ENCODE results near the gene NFIA.

The NFIA gene

DNA sequence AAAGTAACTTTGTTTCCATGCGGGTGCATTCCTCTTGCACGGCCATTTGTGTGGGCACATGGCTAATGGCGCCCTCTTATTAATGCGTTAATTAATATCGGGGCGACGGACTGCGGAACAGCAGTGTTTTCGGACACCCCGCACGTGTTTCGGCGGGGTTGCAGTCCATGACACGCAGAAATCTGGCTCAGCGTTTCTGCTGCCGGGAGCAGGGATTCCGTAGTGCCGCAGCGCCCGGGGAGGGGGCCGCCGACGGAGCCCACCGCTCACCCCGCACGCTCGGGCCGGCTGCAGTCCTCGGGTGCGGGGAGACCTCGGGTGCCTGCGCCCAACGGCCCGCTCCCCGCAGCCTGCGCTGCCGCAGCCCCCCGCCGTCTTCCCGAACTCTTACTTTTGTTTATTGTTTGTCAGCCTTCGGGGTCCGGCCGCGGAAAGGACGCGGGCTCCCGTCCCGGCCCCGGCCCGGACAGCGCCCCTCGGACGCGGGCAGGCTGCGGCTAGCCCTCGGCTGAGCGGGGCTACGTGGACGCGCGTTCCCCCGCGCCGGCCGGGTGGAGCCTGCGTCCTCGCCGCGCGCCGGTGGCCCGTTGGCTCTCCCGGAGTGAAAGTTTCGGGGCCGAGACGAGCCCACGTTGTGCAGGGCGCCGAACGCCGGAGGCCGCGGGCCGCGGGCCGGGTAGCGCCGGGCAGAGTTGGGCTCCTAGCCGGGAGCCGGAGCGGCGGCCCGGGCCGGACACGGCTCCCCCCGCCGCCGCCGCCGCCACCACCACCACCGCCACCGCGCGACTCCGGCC, 849 bp downstream of the NFIA start (continued):
- TF ChIP-seq WT1 (tag by site-specific recombination; IDR thresholded peaks at IDR 0.05) (no peak), ZNF623 (tag by site-specific recombination; IDR thresholded peaks at IDR 0.05) (no peak), YY2 (tag by site-specific recombination; IDR thresholded peaks at IDR 0.05) (no peak), GLI4 (tag by site-specific recombination; IDR thresholded peaks at IDR 0.05) (no peak), KLF1 (tag by site-specific recombination; IDR thresholded peaks at IDR 0.05) (no peak), ZNF621 (tag by site-specific recombination; IDR thresholded peaks at IDR 0.05) (no peak), ZBTB17 (tag by site-specific recombination; IDR thresholded peaks at IDR 0.05) (no peak), ZNF112 (tag by site-specific recombination; IDR thresholded peaks at IDR 0.05) (no peak), ZNF837 (tag by site-specific recombination; IDR thresholded peaks at IDR 0.05) (no peak), ZNF530 (tag by site-specific recombination; IDR thresholded peaks at IDR 0.05; ENCODE audit: low read depth) (no peak), KLF7 (tag by site-specific recombination; IDR thresholded peaks at IDR 0.05; ENCODE audit: borderline replicate concordance) (no peak), ZNF366 (tag by site-specific recombination; conservative IDR thresholded peaks at IDR 0.05) (no peak), IKZF3 (tag by site-specific recombination; IDR thresholded peaks at IDR 0.05) (no peak), ZBTB1 (tag by site-specific recombination; IDR thresholded peaks at IDR 0.05) (0 out of 2 replicates have a peak, but pooled peaks have one; percentile 8), ZNF184 (tag by site-specific recombination; IDR thresholded peaks at IDR 0.05) (no peak), ZEB2 (tag by site-specific recombination; IDR thresholded peaks at IDR 0.05) (0 out of 2 replicates have a peak, but pooled peaks have one; percentile 1), ZNF677 (tag by site-specific recombination; IDR thresholded peaks at IDR 0.05) (no peak), ZNF549 (tag by site-specific recombination; IDR thresholded peaks at IDR 0.05) (no peak)
- TF ChIP-seq, protein P1, sequence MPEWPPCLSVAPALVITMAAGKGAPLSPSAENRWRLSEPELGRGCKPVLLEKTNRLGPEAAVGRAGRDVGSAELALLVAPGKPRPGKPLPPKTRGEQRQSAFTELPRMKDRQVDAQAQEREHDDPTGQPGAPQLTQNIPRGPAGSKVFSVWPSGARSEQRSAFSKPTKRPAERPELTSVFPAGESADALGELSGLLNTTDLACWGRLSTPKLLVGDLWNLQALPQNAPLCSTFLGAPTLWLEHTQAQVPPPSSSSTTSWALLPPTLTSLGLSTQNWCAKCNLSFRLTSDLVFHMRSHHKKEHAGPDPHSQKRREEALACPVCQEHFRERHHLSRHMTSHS (tag by site-specific recombination; IDR thresholded peaks at IDR 0.05), result no peak
- TF ChIP-seq, protein P2, sequence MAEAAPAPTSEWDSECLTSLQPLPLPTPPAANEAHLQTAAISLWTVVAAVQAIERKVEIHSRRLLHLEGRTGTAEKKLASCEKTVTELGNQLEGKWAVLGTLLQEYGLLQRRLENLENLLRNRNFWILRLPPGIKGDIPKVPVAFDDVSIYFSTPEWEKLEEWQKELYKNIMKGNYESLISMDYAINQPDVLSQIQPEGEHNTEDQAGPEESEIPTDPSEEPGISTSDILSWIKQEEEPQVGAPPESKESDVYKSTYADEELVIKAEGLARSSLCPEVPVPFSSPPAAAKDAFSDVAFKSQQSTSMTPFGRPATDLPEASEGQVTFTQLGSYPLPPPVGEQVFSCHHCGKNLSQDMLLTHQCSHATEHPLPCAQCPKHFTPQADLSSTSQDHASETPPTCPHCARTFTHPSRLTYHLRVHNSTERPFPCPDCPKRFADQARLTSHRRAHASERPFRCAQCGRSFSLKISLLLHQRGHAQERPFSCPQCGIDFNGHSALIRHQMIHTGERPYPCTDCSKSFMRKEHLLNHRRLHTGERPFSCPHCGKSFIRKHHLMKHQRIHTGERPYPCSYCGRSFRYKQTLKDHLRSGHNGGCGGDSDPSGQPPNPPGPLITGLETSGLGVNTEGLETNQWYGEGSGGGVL (tag by site-specific recombination; IDR thresholded peaks at IDR 0.05), result no peak
- TF ChIP-seq, protein P3, sequence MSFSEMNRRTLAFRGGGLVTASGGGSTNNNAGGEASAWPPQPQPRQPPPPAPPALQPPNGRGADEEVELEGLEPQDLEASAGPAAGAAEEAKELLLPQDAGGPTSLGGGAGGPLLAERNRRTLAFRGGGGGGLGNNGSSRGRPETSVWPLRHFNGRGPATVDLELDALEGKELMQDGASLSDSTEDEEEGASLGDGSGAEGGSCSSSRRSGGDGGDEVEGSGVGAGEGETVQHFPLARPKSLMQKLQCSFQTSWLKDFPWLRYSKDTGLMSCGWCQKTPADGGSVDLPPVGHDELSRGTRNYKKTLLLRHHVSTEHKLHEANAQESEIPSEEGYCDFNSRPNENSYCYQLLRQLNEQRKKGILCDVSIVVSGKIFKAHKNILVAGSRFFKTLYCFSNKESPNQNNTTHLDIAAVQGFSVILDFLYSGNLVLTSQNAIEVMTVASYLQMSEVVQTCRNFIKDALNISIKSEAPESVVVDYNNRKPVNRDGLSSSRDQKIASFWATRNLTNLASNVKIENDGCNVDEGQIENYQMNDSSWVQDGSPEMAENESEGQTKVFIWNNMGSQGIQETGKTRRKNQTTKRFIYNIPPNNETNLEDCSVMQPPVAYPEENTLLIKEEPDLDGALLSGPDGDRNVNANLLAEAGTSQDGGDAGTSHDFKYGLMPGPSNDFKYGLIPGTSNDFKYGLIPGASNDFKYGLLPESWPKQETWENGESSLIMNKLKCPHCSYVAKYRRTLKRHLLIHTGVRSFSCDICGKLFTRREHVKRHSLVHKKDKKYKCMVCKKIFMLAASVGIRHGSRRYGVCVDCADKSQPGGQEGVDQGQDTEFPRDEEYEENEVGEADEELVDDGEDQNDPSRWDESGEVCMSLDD (tag by site-specific recombination; IDR thresholded peaks at IDR 0.05), result peak; percentile 26
- TF ChIP-seq, protein P4, sequence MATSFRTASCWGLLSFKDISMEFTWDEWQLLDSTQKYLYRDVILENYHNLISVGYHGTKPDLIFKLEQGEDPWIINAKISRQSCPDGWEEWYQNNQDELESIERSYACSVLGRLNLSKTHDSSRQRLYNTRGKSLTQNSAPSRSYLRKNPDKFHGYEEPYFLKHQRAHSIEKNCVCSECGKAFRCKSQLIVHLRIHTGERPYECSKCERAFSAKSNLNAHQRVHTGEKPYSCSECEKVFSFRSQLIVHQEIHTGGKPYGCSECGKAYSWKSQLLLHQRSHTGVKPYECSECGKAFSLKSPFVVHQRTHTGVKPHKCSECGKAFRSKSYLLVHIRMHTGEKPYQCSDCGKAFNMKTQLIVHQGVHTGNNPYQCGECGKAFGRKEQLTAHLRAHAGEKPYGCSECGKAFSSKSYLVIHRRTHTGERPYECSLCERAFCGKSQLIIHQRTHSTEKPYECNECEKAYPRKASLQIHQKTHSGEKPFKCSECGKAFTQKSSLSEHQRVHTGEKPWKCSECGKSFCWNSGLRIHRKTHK (tag by site-specific recombination; IDR thresholded peaks at IDR 0.05), result no peak
- TF ChIP-seq, protein P5, sequence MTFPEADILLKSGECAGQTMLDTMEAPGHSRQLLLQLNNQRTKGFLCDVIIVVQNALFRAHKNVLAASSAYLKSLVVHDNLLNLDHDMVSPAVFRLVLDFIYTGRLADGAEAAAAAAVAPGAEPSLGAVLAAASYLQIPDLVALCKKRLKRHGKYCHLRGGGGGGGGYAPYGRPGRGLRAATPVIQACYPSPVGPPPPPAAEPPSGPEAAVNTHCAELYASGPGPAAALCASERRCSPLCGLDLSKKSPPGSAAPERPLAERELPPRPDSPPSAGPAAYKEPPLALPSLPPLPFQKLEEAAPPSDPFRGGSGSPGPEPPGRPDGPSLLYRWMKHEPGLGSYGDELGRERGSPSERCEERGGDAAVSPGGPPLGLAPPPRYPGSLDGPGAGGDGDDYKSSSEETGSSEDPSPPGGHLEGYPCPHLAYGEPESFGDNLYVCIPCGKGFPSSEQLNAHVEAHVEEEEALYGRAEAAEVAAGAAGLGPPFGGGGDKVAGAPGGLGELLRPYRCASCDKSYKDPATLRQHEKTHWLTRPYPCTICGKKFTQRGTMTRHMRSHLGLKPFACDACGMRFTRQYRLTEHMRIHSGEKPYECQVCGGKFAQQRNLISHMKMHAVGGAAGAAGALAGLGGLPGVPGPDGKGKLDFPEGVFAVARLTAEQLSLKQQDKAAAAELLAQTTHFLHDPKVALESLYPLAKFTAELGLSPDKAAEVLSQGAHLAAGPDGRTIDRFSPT (tag by site-specific recombination; IDR thresholded peaks at IDR 0.05), result no peak
- TF ChIP-seq, protein P6, sequence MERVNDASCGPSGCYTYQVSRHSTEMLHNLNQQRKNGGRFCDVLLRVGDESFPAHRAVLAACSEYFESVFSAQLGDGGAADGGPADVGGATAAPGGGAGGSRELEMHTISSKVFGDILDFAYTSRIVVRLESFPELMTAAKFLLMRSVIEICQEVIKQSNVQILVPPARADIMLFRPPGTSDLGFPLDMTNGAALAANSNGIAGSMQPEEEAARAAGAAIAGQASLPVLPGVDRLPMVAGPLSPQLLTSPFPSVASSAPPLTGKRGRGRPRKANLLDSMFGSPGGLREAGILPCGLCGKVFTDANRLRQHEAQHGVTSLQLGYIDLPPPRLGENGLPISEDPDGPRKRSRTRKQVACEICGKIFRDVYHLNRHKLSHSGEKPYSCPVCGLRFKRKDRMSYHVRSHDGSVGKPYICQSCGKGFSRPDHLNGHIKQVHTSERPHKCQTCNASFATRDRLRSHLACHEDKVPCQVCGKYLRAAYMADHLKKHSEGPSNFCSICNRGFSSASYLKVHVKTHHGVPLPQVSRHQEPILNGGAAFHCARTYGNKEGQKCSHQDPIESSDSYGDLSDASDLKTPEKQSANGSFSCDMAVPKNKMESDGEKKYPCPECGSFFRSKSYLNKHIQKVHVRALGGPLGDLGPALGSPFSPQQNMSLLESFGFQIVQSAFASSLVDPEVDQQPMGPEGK (tag by site-specific recombination; IDR thresholded peaks at IDR 0.05), result 0 out of 2 replicates have a peak, but pooled peaks have one; percentile 42
- TF ChIP-seq, protein P7, sequence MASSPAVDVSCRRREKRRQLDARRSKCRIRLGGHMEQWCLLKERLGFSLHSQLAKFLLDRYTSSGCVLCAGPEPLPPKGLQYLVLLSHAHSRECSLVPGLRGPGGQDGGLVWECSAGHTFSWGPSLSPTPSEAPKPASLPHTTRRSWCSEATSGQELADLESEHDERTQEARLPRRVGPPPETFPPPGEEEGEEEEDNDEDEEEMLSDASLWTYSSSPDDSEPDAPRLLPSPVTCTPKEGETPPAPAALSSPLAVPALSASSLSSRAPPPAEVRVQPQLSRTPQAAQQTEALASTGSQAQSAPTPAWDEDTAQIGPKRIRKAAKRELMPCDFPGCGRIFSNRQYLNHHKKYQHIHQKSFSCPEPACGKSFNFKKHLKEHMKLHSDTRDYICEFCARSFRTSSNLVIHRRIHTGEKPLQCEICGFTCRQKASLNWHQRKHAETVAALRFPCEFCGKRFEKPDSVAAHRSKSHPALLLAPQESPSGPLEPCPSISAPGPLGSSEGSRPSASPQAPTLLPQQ (tag by site-specific recombination; IDR thresholded peaks at IDR 0.05), result no peak

Measured in HEK293 (cell line).